Stimulated activated CD4-positive, alpha-beta T cell treated with anti-CD3 and anti-CD28 coated beads, Interleukin-12 subunit alpha, Interleukin-12 subunit beta, amount 100 ng/mL, for 24 hours (primary cell): ENCODE results near the gene PLEKHH3.
"Not testable (repeated sequence)": the region's sequence is repeated elsewhere in the genome, so short reads cannot be mapped to it uniquely, and the experiment has no call there.

Experiments used
- DNase-seq, 2 experiments: peaks; one replicate each; pipeline ENCODE4 v3.0.0-alpha.2; 2020; ENCODE audit warnings: low read depth in 2 of 2

PLEKHH3 gene

DNA sequence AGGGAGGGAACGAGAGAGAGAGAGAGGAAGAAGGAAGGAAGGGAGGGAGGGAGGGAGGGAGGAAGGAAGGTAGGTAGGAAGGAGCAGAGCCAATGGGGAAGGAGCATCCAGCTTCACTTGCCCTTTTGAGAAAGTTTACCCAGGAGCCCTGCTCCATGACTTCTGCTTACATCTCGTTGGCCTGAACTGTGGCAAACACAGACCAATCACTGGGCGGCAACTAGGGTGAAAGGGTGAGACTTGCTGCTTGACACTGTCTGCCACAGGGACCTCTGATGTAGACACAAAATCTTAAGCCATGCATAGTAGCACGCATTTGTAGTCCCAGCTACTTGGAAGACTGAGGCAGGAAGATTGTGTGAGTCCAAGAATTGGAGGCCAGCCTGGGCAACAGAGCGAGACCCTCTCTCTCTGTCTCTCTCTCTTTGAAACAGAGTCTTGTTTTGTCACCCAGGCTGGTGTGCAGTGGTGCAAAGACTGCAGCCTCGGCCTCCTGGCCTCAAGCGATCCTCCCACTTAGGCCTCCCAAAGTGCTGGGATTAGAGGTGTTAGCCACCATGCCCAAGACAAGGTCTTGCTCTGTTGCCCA lies 37.2 kb downstream of the PLEKHH3 start:
- DNase-seq, result no peak

DNA sequence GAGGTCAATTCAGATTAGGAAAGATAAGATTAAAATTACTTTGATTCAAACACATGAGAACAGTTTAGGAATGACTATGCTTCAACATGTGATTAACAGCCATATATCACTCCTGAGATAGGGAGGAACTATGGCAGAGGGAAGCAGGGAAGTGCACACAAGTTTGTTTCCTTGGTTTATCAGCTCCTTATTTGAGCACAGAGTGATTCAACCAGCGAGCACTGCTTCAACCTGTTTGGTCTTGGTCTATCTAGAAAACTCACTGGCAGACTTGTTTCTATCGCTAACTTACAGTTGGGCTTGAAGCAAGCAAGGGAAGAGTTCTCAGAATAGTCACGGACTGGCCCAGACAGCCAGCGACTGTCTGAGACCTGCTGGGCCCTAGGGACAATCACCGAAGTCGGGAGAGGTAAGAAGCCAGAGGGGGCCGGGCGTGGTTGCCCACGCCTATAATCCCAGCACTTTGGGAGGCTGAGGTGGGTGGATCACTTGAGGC lies 43.8 kb downstream of the PLEKHH3 start:
- DNase-seq, result no peak

DNA sequence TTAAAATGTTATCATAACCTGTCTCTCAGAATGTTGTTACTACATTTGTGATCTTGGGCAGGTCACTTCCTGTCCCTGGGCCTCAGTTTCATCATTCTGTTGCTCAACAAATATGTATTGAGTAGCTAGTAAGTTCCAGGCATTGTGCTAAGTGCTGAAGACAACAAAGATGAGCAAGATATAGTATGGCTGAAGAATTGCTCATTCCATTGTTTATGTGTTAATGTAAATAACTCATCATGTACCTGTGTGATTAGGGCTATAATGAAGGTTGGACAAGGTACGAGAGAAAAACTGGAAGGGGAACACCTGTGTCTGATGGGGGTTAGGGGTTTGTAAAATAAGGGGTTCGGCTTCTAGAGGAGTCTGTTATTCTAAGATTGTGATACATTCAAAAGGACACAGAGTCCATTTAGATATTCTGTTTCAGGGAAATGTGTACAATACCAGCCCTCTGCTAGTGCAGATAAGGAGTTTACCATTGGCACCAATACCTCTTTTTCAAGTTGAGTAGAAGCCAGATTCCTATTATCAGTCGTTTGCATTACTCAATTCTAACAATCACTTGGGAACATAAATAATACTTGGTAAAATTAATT lies 47.3 kb downstream of the PLEKHH3 start:
- DNase-seq, result no peak

DNA sequence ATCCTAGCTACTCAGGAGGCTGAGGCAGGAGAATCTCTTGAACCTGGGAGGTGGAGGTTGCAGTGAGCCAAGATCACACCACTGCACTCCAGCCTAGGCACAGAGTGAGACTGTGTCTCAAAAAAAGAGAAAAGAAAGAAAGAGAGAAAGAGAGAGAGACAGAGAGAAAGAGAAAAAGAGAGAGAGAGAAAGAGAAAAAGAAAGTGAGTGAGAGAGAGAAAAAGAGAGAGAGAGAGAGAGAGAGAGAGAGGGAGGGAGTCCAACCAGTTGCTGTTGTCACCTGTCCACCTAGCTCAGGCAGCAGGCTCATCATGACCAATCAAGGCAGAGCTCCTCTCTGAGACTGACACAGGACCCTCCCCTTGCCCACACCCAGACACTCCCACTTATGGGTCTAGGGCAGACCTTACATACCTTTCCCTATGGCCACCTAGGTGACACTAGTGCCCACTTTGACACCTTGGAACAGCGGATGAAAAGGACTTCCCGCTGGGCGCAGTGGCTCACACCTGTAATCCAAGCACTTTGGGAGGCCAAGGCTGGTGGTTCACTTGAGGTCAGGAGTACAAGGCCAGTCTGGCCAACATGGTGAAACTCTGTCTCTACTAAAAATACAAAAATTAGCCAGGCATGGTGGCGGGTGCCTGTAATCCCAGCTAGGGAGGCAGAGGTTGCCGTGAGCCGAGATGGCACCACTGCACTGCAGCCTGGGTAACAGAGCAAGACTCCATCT lies 49.6 kb downstream of the PLEKHH3 start:
- DNase-seq, result not testable (repeated sequence)

DNA sequence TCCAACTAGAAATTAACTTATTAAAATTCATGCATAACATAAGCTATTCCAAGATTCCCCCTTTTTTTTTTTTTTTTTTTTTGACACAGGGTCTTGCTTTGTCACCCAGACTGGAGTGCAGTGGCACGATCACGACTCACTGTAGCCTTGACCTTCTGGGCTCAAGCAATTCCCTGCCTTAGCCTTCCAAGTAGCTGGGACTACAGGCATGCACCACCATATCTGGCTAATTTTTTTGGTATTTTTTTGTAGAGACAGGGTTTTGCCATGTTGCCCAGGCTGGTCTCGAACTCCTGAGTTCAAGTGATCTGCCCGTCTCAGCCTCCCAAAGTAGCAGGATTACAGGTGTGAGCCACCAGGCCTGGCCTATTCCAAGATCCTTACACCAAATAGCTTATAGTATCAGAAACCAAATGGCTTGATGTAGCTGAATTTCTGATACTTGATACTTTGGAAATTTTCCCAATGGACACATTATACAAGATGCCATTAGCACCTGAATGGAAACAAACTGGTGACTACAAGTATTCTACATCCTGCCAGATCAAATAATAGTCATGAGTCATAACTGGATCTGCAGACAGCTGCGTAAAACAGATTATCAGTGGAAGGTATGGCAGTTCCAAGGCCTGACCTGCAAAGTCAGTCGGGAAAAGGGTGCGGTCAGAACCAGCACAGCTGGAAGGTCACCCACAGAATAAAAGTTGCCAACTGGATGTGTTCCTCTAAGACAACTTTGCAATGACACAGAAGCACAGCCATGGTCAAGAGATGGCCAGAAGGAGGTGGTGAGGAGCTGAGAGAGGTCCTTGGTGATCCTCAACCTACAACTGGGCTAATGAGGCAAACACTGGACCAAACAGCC lies 52.8 kb downstream of the PLEKHH3 start:
- DNase-seq, result no peak

DNA sequence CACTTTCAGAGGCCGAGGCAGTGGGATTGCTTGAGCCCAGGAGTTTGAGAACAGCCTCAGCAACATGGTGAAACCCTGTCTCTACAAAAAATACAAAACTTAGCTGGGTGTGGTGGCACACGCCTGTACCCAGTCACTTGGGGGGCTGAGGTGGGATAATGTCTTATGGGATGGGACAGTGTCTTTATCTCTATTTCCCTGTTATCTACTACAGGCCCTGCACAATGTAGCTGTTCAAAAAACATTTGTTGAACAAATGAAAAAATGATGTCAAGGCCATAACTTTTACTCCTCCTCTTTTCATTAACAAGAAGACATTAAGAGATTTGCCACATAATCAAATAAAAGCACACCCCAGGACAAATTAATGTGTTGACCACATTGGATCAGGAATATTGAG lies 53.5 kb downstream of the PLEKHH3 start:
- no peak for DNase-seq

DNA sequence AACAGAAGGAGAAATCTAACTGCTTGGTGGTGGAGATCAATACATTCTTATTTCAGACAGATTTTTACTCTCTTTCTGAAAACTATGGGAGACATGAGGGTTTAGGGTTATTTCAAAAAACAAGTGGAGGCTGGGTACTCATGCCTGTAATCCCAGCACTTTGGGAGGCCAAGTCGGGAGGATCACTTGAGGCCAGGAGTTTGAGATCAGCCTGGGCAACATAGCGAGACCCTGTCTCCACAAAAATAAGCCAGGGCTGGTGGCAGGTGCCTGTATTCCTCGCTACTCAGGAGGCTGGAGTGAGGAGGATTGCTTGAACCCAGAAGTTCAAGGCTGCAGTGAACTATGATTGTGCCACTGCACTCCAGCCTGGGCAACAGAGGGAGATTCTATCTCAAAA lies 54.8 kb downstream of the PLEKHH3 start:
- not testable (repeated sequence) for DNase-seq

DNA sequence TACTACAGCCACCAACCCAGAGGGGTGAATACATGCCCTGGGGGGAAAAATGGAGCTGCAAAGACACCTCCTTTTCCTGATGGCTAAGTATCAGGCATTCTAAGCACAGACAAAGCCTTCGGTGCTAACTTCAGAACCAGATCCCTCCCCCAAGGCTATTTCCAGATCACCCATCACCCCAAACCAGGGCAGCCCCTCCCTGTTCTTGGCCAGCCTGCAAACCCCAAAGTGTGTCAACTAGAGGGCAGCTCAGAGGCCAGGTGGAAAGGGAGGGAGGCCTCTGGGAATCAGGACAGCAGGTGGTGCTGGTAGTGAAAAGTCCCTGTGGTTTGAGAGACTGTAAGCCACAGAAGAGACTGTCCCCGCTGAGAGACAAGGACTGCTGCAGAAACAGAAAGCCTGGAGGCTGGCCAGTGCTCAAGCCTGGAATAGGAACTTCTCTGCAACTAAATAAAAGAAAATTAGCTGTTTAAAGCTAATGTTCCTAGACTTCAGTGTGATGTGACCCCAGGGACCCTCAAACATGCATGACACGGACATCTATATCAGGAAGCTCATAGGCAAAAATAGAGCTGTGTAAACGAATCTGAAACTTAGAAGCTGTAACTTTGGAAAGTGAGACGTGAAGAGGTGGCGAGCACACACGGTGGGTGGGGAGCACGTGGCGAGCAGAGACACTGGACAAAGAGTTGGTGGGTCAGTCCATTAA lies 58.2 kb downstream of the PLEKHH3 start:
- DNase-seq, result no peak

DNA sequence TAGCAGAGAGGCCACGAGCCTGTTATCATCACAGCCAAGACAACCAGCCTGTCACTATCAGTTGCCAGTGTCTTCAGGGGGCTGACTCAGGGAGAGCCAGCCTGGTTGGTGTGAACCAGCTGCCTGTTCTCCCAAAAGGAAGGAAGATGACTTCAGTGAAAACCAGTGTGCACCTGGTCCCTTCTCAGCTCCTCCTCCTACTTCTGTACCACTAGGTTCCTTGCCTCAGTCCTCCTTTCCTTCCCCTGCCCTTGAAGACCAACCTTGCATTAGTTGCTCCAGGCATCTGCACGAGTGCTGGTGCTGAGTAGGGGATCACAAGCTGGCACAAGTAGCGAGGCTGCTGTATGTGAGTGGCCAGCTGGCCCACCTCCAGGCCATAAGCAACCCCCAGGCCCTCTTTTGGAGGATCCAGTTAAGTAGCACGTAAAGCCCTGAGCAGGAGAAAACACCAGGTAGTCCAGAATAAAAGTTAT lies 58.8 kb downstream of the PLEKHH3 start:
- DNase-seq, result no peak
